SU-DHL-6 (cell line): ENCODE measurements around the gene KRTAP20-1.

Experiments used
- CTCF ChIP-seq: fragments of 200-600 bp; sonication (generic); IDR thresholded peaks from one replicate; pipeline ENCODE4 v1.5.1; 2017; ENCODE audit warnings: antibody characterized with exemption, mild to moderate bottlenecking, low read length, moderate library complexity; ENCODE audit not compliant: insufficient read depth, poor library complexity, severe bottlenecking
- EZH2phosphoT487 ChIP-seq: fragments of 200-600 bp; sonication (generic), shearing (Covaris generic); conservative IDR thresholded peaks from 2 replicates; pipeline ENCODE4 v1.6.1; 2018; ENCODE audit warnings: mild to moderate bottlenecking, antibody characterized with exemption, low read length, moderate library complexity, mixed read lengths

- TF ChIP-seq CTCF, result no peak
- TF ChIP-seq EZH2phosphoT487, result no peak
These were observed 26.3 kb downstream of the KRTAP20-1 start, which contains the start of gene KRTAP20-3 for GRCh38 chr21:30642564-30642963.
